DMS53 (cell line): ENCODE data around the gene PEG3.

Experiments
- DNase-seq: peaks from one replicate; lab custom pipeline; 2025; lab: John Stamatoyannopoulos, UW

Gene PEG3

GRCh38 chr19:56808717-56809392, 31.7 kb downstream of the PEG3 start:
- no peak for DNase-seq

GRCh38 chr19:56806639-56807038, 33.9 kb downstream of the PEG3 start:
- no peak for DNase-seq
